HG02970 (cell line): ENCODE measurements around the gene KRTAP15-1.

Experiments
- ATAC-seq: cut with Tn5 transposase; IDR thresholded peaks from one replicate; pipeline ENCODE4 v1.9.1; 2021; ENCODE audit warnings: mild to moderate bottlenecking, moderate library complexity, moderate number of reproducible peaks; ENCODE audit not compliant: unreplicated experiment, low FRiP score

KRTAP15-1 gene

GRCh38 chr21:30486180-30486579, 46.1 kb downstream of the KRTAP15-1 start:
- no peak for ATAC-seq

- ATAC-seq, result no peak
Measured at GRCh38 chr21:30487336-30487735, 47.3 kb downstream of the KRTAP15-1 start, which contains the start of gene KRTAP19-2. TSS of gene KRTAP19-2 (minus strand) at chr21:30487436. CDS start at chr21:30487348, 88 bp downstream.
